ENCODE results near the gene KCTD2. TPM values are rescaled to one million over a fixed set of nuclear protein-coding genes. Genes with fewer than 3 reads are reported as not detected.

Gene KCTD2
- polyA plus RNA-seq, 1 of the 3 experiments (the other 2 are of a cell fraction), result 27.5 TPM

GRCh38 chr17:75087182-75087557 lies 40.1 kb downstream of the KCTD2 start:
- Histone ChIP-seq H3K27ac (ENCODE audit: low read depth in 2 of 2, low read length in 1 of 2) (no peak overlapping the region), H3F3A (replicated peaks; ENCODE audit: insufficient read depth) (peaks cover under 1% of the 10 kb centered on the region), H4K20me1 (ENCODE audit: insufficient read depth) (no peaks in the 10 kb centered on the region), H2AFZ (ENCODE audit: low read depth) (no peak overlapping the region), H3K4me3 (ENCODE audit: low read depth in 2 of 2, low read length in 1 of 2) (no peak overlapping the region), H3K4me1 (ENCODE audit: control insufficient read depth in 1 of 2, insufficient read depth in 2 of 2, low read depth in 1 of 2, low read length in 1 of 2) (peaks cover 0 to 10% of the 10 kb centered on the region in 2 experiments; a peak in 1 of 4 replicates), H3K36me3 (replicated peaks in 1 of 2; ENCODE audit: control insufficient read depth in 1 of 2, insufficient read depth in 2 of 2, low read length in 1 of 2) (no peaks in the 10 kb centered on the region), H3K9me2 (no peaks in the 10 kb centered on the region), H3K9ac (no peak overlapping the region), H3K27me3 (ENCODE audit: insufficient read depth) (no peaks in the 10 kb centered on the region), H3K9me3 (no peaks in the 10 kb centered on the region), H3K4me2 (no peak overlapping the region), H3K79me2 (ENCODE audit: insufficient read depth) (no peaks in the 10 kb centered on the region)
- no peak for TF ChIP-seq FOSL2 (IDR thresholded peaks at IDR 0.05; ENCODE audit: borderline replicate concordance, low read depth)
- TF ChIP-seq CHD2 (IDR thresholded peaks at IDR 0.05; ENCODE audit: low read length, partially characterized antibody), result no peak
- TF ChIP-seq FOXM1 (IDR thresholded peaks at IDR 0.05; ENCODE audit: low read depth), result no peak
- no peak for TF ChIP-seq FOXJ3 (CRISPR knock-in tag; IDR thresholded peaks at IDR 0.05)
- no peak for TF ChIP-seq RCOR1 (IDR thresholded peaks at IDR 0.05; ENCODE audit: low read length)
- no peak for TF ChIP-seq TEAD4 (IDR thresholded peaks at IDR 0.05; ENCODE audit: borderline replicate concordance, insufficient read depth)
- TF ChIP-seq MXI1 (IDR thresholded peaks at IDR 0.05; ENCODE audit: low read depth, low read length), result no peak
- no peak for TF ChIP-seq USF1 (IDR thresholded peaks at IDR 0.05; ENCODE audit: borderline replicate concordance, low read depth)
- no peak for TF ChIP-seq RXRA (IDR thresholded peaks at IDR 0.05; ENCODE audit: borderline replicate concordance, low read depth)
- no peak for TF ChIP-seq EZH2phosphoT487 (IDR thresholded peaks at IDR 0.05; ENCODE audit: borderline replicate concordance, low read depth)
- TF ChIP-seq TCF12 (IDR thresholded peaks at IDR 0.05), result no peak
- TF ChIP-seq RAD21 (IDR thresholded peaks at IDR 0.05; ENCODE audit: low read length), result no peak
- no peak for TF ChIP-seq POLR2AphosphoS5 (IDR thresholded peaks at IDR 0.05; ENCODE audit: low read depth, low read length)
- TF ChIP-seq ELF1 (IDR thresholded peaks at IDR 0.05), result no peak
- no peak for TF ChIP-seq REST (IDR thresholded peaks at IDR 0.05; ENCODE audit: low read depth, low read length)
- no peak for TF ChIP-seq YY1 (IDR thresholded peaks at IDR 0.05; ENCODE audit: low read depth)
- POLR2A ChIA-PET, result no interaction called here
- CTCF ChIA-PET, result interaction anchor here (0.6 to 2.8 kb wide), 4 partner anchors 17 to 44 kb away, joined by 3 to 11 read pairs (median 4); partner anchors contain the start of gene NT5C
- 91% methylated on average over 12 of the region's 12 CpGs for WGBS (ENCODE audit: low lambda C conversion rate)
- DNase-seq, result no peak
